ENCODE results near the gene NCKAP5. TPM values are rescaled to one million over a fixed set of nuclear protein-coding genes. Genes with fewer than 3 reads are reported as not detected.

Gene NCKAP5
- total and polyA plus RNA-seq, 2 of the 13 experiments (the other 11 are each of a cell fraction or from before 2014, with no cell fraction given) = 0.01 TPM; not detected in 1

DNA sequence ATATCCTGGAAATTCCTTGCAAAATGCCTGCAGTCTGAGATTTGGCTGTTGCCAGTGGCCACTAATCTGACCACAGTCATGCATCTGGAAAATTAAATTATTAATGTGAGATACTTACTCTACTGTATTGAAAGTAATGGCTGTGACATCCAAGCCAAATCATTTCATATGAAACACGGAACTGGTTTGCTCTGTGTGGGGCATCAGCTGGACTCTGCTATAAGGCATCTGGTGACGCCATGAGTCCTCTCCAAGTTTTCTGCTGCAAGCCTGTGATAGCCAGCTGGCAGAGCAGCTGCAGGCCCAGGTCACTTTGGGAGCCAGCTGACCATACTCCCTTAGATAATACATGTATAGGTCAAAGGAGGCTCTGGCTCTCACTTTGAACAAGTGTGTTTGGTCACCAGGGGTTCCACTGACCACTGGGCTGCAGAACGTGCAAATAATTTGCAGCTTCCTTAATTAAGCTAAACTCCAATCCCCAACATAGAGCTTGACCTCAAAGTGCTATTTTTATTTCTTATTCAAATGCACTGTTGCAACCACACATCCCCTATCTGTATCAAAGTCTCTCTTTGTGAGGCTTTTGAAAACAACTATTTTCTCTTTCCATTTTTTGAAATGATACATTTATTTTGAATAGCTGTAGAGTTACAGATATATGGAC lies 152.9 kb downstream of the NCKAP5 start (continued):
- no peak for TF ChIP-seq POGK (CRISPR knock-in tag; conservative IDR thresholded peaks at IDR 0.05)
- TF ChIP-seq CREM (IDR thresholded peaks at IDR 0.05) = no peak
- no peak for TF ChIP-seq CREM (CRISPR knock-in tag; IDR thresholded peaks at IDR 0.05)
- TF ChIP-seq KLF15 (CRISPR knock-in tag; IDR thresholded peaks at IDR 0.05; ENCODE audit: borderline replicate concordance) = no peak
- TF ChIP-seq ARID2 (CRISPR knock-in tag; IDR thresholded peaks at IDR 0.05; ENCODE audit: borderline replicate concordance) = no peak

GRCh38 chr2:133414486-133415209 lies 153.6 kb downstream of the NCKAP5 start:
- FAIRE-seq = no peak
- TF ChIP-seq PRMT3 (CRISPR knock-in tag; IDR thresholded peaks at IDR 0.05; ENCODE audit: borderline replicate concordance, low read depth) (no peak), IKZF5 (CRISPR knock-in tag; IDR thresholded peaks at IDR 0.05) (no peak), TRIM24 (CRISPR knock-in tag; IDR thresholded peaks at IDR 0.05) (no peak), ZFP90 (CRISPR knock-in tag; IDR thresholded peaks at IDR 0.05; ENCODE audit: borderline replicate concordance) (no peak), TBP (CRISPR knock-in tag; IDR thresholded peaks at IDR 0.05) (no peak)
- TF ChIP-seq, protein P1, sequence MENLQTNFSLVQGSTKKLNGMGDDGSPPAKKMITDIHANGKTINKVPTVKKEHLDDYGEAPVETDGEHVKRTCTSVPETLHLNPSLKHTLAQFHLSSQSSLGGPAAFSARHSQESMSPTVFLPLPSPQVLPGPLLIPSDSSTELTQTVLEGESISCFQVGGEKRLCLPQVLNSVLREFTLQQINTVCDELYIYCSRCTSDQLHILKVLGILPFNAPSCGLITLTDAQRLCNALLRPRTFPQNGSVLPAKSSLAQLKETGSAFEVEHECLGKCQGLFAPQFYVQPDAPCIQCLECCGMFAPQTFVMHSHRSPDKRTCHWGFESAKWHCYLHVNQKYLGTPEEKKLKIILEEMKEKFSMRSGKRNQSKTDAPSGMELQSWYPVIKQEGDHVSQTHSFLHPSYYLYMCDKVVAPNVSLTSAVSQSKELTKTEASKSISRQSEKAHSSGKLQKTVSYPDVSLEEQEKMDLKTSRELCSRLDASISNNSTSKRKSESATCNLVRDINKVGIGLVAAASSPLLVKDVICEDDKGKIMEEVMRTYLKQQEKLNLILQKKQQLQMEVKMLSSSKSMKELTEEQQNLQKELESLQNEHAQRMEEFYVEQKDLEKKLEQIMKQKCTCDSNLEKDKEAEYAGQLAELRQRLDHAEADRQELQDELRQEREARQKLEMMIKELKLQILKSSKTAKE (CRISPR knock-in tag; IDR thresholded peaks at IDR 0.05; ENCODE audit: borderline replicate concordance) = no peak
- TF ChIP-seq, protein P2, sequence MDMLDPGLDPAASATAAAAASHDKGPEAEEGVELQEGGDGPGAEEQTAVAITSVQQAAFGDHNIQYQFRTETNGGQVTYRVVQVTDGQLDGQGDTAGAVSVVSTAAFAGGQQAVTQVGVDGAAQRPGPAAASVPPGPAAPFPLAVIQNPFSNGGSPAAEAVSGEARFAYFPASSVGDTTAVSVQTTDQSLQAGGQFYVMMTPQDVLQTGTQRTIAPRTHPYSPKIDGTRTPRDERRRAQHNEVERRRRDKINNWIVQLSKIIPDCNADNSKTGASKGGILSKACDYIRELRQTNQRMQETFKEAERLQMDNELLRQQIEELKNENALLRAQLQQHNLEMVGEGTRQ (IDR thresholded peaks at IDR 0.05; ENCODE audit: low read depth, low read length) = no peak
- TF ChIP-seq, protein P2 (CRISPR knock-in tag; IDR thresholded peaks at IDR 0.05; ENCODE audit: borderline replicate concordance) = no peak

More at GRCh38 chr2:133414486-133415209, 153.6 kb downstream of the NCKAP5 start:
- H2AFZ ChIP-seq (ENCODE audit: low read length) = no peak overlapping the region
- BruUV-seq (replicated peaks) = no TSS peak
- in situ Hi-C loops (cut with HindIII; ENCODE audit: extremely low pct_ligation_motif_present, low pct_unique_long_range_greater_than_20kb) (no loop called here), intact Hi-C loops (cut with micrococcal nuclease; ENCODE audit: unreplicated experiment) (no loop called here)
- H3K27ac ChIP-seq (ENCODE audit: extremely low read length, insufficient read depth, low read length) = no peak overlapping the region
- no peak for DNase-seq (ENCODE audit: low spot score)
- H3K79me2 ChIP-seq (ENCODE audit: insufficient read depth, low read length) = no peaks in the 10 kb centered on the region
- no peak overlapping the region for H3K9ac ChIP-seq (ENCODE audit: insufficient read depth, low read depth, low read length)
- H3K4me2 ChIP-seq (ENCODE audit: low read depth, low read length) = no peak overlapping the region
- CTCF ChIA-PET (ENCODE audit: low intra/inter-chr PET ratio, low total read pairs) = no interaction called here
- H3K36me3 ChIP-seq (replicated peaks in 1 of 2; ENCODE audit: control insufficient read depth in 1 of 2, insufficient read depth in 2 of 2, low read length in 2 of 2) = no peaks in the 10 kb centered on the region
- POLR2A ChIA-PET = no interaction called here
- no peaks in the 10 kb centered on the region for H3K9me3 ChIP-seq (ENCODE audit: low read length)
- 32% methylated on average over 6 of the region's 6 CpGs for WGBS (ENCODE audit: low lambda C conversion rate)
- no peaks in the 10 kb centered on the region for H3K27me3 ChIP-seq (ENCODE audit: control insufficient read depth in 1 of 2, insufficient read depth in 2 of 2, low read length in 2 of 2)
- no peak overlapping the region for H3K4me3 ChIP-seq (replicated peaks in 1 of 3; ENCODE audit: insufficient read depth in 1 of 3, low read depth in 2 of 3, low read length in 3 of 3)
- 0 out of 2 replicates have a peak, but pooled peaks cover 4% of the 10 kb centered on the region for H3K4me1 ChIP-seq (ENCODE audit: insufficient read depth, low read length)
- peak; percentile 72 for ATAC-seq
- H4K20me1 ChIP-seq (ENCODE audit: insufficient read depth, low read length) = no peaks in the 10 kb centered on the region

Measured in HepG2 (cell line).